ENCODE data around the gene HDDC2. TPM values are rescaled to one million over a fixed set of nuclear protein-coding genes. Genes with fewer than 3 reads are reported as not detected.

Gene HDDC2
- total RNA-seq, 1 experiment from 2014 or later: 69.8 TPM

- DNase-seq (ENCODE audit: low spot score): no peak
- H3K9me3 Mint-ChIP-seq: no peaks in the 10 kb centered on the region; the same call in 1 of the 2 replicates
- no peak overlapping the region for H3K27ac Mint-ChIP-seq
- H3K4me1 Mint-ChIP-seq: no peaks in the 10 kb centered on the region
- H3K27me3 Mint-ChIP-seq (ENCODE audit: low read depth): peaks cover 3% of the 10 kb centered on the region; the same call in 1 of the 2 replicates
- no peaks in the 10 kb centered on the region for H3K36me3 Mint-ChIP-seq
- ATAC-seq: no peak
- H3K4me3 Mint-ChIP-seq: no peak overlapping the region
- POLR2A ChIA-PET: no interaction called here
- TF ChIP-seq MXD4 (CRISPR knock-in tag; IDR thresholded peaks at IDR 0.05; ENCODE audit: borderline replicate concordance) (no peak), ARID4B (CRISPR knock-in tag; IDR thresholded peaks at IDR 0.05; ENCODE audit: borderline replicate concordance) (no peak), TEAD1 (CRISPR knock-in tag; IDR thresholded peaks at IDR 0.05) (no peak), ZBTB21 (CRISPR knock-in tag; IDR thresholded peaks at IDR 0.05; ENCODE audit: borderline replicate concordance) (no peak), FOXP1 (CRISPR knock-in tag; IDR thresholded peaks at IDR 0.05; ENCODE audit: borderline replicate concordance) (no peak), TP53 (CRISPR knock-in tag; IDR thresholded peaks at IDR 0.05) (no peak), ZNF263 (CRISPR knock-in tag; IDR thresholded peaks at IDR 0.05; ENCODE audit: low read depth) (no peak), EMX1 (CRISPR knock-in tag; IDR thresholded peaks at IDR 0.05) (no peak), ZNF138 (CRISPR knock-in tag; conservative IDR thresholded peaks at IDR 0.05) (no peak), ZSCAN18 (CRISPR knock-in tag; IDR thresholded peaks at IDR 0.05) (no peak), ZNF219 (CRISPR knock-in tag; IDR thresholded peaks at IDR 0.05; ENCODE audit: borderline replicate concordance) (no peak), E2F5 (CRISPR knock-in tag; IDR thresholded peaks at IDR 0.05) (no peak), SP1 (CRISPR knock-in tag; conservative IDR thresholded peaks at IDR 0.05) (no peak), FOXJ3 (CRISPR knock-in tag; IDR thresholded peaks at IDR 0.05; ENCODE audit: borderline replicate concordance) (no peak)
- CTCF ChIA-PET: no interaction called here
Measured at GRCh38 chr6:125339653-125340052, 37.9 kb upstream of the HDDC2 start.

GRCh38 chr6:125338381-125338780 is 36.6 kb upstream of the HDDC2 start:
- DNase-seq (ENCODE audit: low spot score): no peak
- H3K4me3 Mint-ChIP-seq: no peak overlapping the region
- ChIA-PET CTCF (no interaction called here), POLR2A (no interaction called here)
- peaks cover 3% of the 10 kb centered on the region; the same call in 1 of the 2 replicates for H3K27me3 Mint-ChIP-seq (ENCODE audit: low read depth)
- peaks cover 7% of the 10 kb centered on the region; the same call in 1 of the 2 replicates for H3K9me3 Mint-ChIP-seq
- ATAC-seq: no peak
- no peaks in the 10 kb centered on the region for H3K36me3 Mint-ChIP-seq
- no peak overlapping the region for H3K27ac Mint-ChIP-seq
- no peaks in the 10 kb centered on the region for H3K4me1 Mint-ChIP-seq
- TF ChIP-seq E2F5 (CRISPR knock-in tag; IDR thresholded peaks at IDR 0.05): no peak
- no peak for TF ChIP-seq NFYB (CRISPR knock-in tag; conservative IDR thresholded peaks at IDR 0.05; ENCODE audit: low read depth)
- no peak for TF ChIP-seq USF2 (CRISPR knock-in tag; IDR thresholded peaks at IDR 0.05)
- TF ChIP-seq IRF2 (CRISPR knock-in tag; IDR thresholded peaks at IDR 0.05; ENCODE audit: borderline replicate concordance, low read depth): no peak
- no peak for TF ChIP-seq ZBTB21 (CRISPR knock-in tag; IDR thresholded peaks at IDR 0.05; ENCODE audit: borderline replicate concordance)
- no peak for TF ChIP-seq OVOL2 (CRISPR knock-in tag; IDR thresholded peaks at IDR 0.05; ENCODE audit: borderline replicate concordance)
- TF ChIP-seq MYBL2 (CRISPR knock-in tag; IDR thresholded peaks at IDR 0.05): no peak
- no peak for TF ChIP-seq TEAD4 (CRISPR knock-in tag; IDR thresholded peaks at IDR 0.05)
- no peak for TF ChIP-seq FOXK1 (CRISPR knock-in tag; IDR thresholded peaks at IDR 0.05)
- TF ChIP-seq CREM (CRISPR knock-in tag; IDR thresholded peaks at IDR 0.05): no peak
- TF ChIP-seq SMAD3 (CRISPR knock-in tag; IDR thresholded peaks at IDR 0.05; ENCODE audit: borderline replicate concordance): no peak
- no peak for TF ChIP-seq ZNF423 (CRISPR knock-in tag; IDR thresholded peaks at IDR 0.05)
- no peak for TF ChIP-seq KAT7 (CRISPR knock-in tag; IDR thresholded peaks at IDR 0.05; ENCODE audit: borderline replicate concordance)
- no peak for TF ChIP-seq HMGXB4 (CRISPR knock-in tag; IDR thresholded peaks at IDR 0.05)
